Stomach (tissue), 9 donors: ENCODE results near the gene CD44. TPM values are rescaled to one million over a fixed set of nuclear protein-coding genes. Genes with fewer than 3 reads are reported as not detected.
A peak's percentile ranks its signal among the peaks of the same experiment; 100 is the strongest.

Source experiments
- DNase-seq, 2 donors: peaks; one replicate each; pipeline versions ENCODE4 v3.0.0 to v3.0.0-alpha.2; 2013 to 2019
- H3K27ac ChIP-seq, 5 donors: fragments of 200-600 bp in 4 of 5; sonication (generic) in 4 of 5; one replicate each; pipeline ENCODE4 v1.5.1; 2013 to 2019; ENCODE audit warnings: mild to moderate bottlenecking in 1 of 5, moderate library complexity in 1 of 5
- H3K27me3 ChIP-seq, 3 donors: fragments of 200-600 bp; sonication (generic); one replicate each; pipeline ENCODE4 v1.5.1; 2017 to 2019; ENCODE audit warnings: mixed run types in 1 of 3
- H3K36me3 ChIP-seq, 4 donors: fragments of 200-600 bp; sonication (generic); 1 replicate in 3 of 4; 2 replicates in 1 of 4; pipeline ENCODE4 v1.5.1; 2016 to 2019
- H3K4me1 ChIP-seq, 4 donors: fragments of 200-600 bp; sonication (generic); one replicate each; pipeline ENCODE4 v1.5.1; 2016 to 2019
- H3K4me3 ChIP-seq, 4 donors: fragments of 200-600 bp; sonication (generic) in 3 of 4; one replicate each; pipeline ENCODE4 v1.5.1; 2016 to 2019; ENCODE audit warnings: mild to moderate bottlenecking in 1 of 4
- H3K9me3 ChIP-seq, 4 donors: fragments of 200-600 bp; sonication (generic); one replicate each; pipeline ENCODE4 v1.5.1; 2016 to 2019
- CTCF ChIP-seq, 7 experiments: fragments of 450-650 bp in 4 of 7; fragments of 200-600 bp in 3 of 7; sonication (generic) in 3 of 7; IDR thresholded peaks; one replicate each; pipeline ENCODE4 v1.5.1; 2016 to 2019; ENCODE audit warnings: antibody characterized with exemption in 7 of 7, control low read depth in 2 of 7, mild to moderate bottlenecking in 1 of 7
- EP300 ChIP-seq: sonication (generic); formaldehyde crosslinking; IDR thresholded peaks from one replicate; pipeline ENCODE4 v1.6.1; 2017; ENCODE audit warnings: antibody characterized with exemption
- POLR2A ChIP-seq, 4 donors: fragments of 450-650 bp; IDR thresholded peaks; one replicate each; pipeline ENCODE4 v1.6.1; 2016; ENCODE audit warnings: antibody characterized with exemption in 4 of 4, control low read depth in 2 of 4, mild to moderate bottlenecking in 1 of 4, moderate library complexity in 1 of 4
- POLR2AphosphoS5 ChIP-seq, 3 donors: sonication (generic); formaldehyde crosslinking; IDR thresholded peaks; one replicate each; pipeline ENCODE4 v1.6.1; 2016; ENCODE audit warnings: antibody characterized with exemption in 3 of 3
- WGBS, 5 donors: extraction: QIAGEN DNeasy Blood & Tissue Kit in 3 of 5; methylation state at CpG; one replicate each; pipeline versions ENCODE4 v1.1.5 to v1.1.7; 2013 to 2018; 5-methylcytosine and 5-hydroxymethylcytosine counted together
- intact Hi-C: fragments of 100-400 bp; cut with DNase I; formaldehyde crosslinking; loops from one replicate; pipeline ENCODE4 v1.15.1; 2023; ENCODE audit warnings: low total_unique reads
- polyA plus RNA-seq, 3 donors: library from polyadenylated mRNA; stranded (reverse); fragments of 200-250 nt; gene quantifications; one replicate each; pipeline ENCODE4 v1.2.3, GENCODE V29; 2013
- total RNA-seq, 5 donors: library from RNA; depleted of rRNA; stranded (reverse); fragments of >200 nt; gene quantifications; one replicate each; pipeline versions ENCODE4 v1.1.0 to v1.2.3, GENCODE V29; 2014 to 2016
- donor health status: healthy with polysubstance abuse.
- donor health status: Bipolar disorder and iron deficiency.
- donor health status: healthy.

Gene CD44
- total and polyA plus RNA-seq, 8 donors: 47.5 to 229 (median 102) TPM

GRCh38 chr11:35116762-35117640, 22.0 kb upstream of the CD44 start:
- no peaks in the 10 kb centered on the region for H3K27me3 ChIP-seq
- intact Hi-C loops: no loop called here
- TF ChIP-seq POLR2AphosphoS5 (IDR thresholded peaks at IDR 0.05) (peak in 1 of 3 donors; percentile 17), POLR2A (IDR thresholded peaks at IDR 0.05) (no peak)
- WGBS, 5 donors: 41 to 64% (median 47%) methylated on average over 4 of the region's 4 CpGs
- H3K36me3 ChIP-seq: no peaks in the 10 kb centered on the region
- H3K4me1 ChIP-seq: peaks cover 10 to 30% (median 15%) of the 10 kb centered on the region in 4 donors
- peak overlapping the region in 3 of 5 donors; percentile 40 to 68 (median 51) for H3K27ac ChIP-seq
- DNase-seq: peak in 1 of 2 donors; percentile 76
- H3K4me3 ChIP-seq: no peak overlapping the region
- H3K9me3 ChIP-seq: no peaks in the 10 kb centered on the region

- no peak overlapping the region for H3K4me3 ChIP-seq
- TF ChIP-seq POLR2AphosphoS5 (IDR thresholded peaks at IDR 0.05): no peak
- TF ChIP-seq EP300: no peak
- TF ChIP-seq CTCF (IDR thresholded peaks at IDR 0.05): no peak
- no peak for TF ChIP-seq POLR2A (IDR thresholded peaks at IDR 0.05)
- no peak overlapping the region for H3K27ac ChIP-seq
- 88 to 96% (median 93%) methylated on average over 4 of the region's 4 CpGs for WGBS, 5 donors
- peaks cover 7 to 30% (median 15%) of the 10 kb centered on the region in 4 donors for H3K4me1 ChIP-seq
- no peak for DNase-seq
- intact Hi-C loops: no loop called here
- no peaks in the 10 kb centered on the region for H3K27me3 ChIP-seq
- no peaks in the 10 kb centered on the region for H3K36me3 ChIP-seq
- H3K9me3 ChIP-seq: no peaks in the 10 kb centered on the region
These were observed 20.1 kb upstream of the CD44 start for GRCh38 chr11:35118906-35119305.

- Histone ChIP-seq H3K27me3 (no peaks in the 10 kb centered on the region), H3K4me3 (no peak overlapping the region), H3K4me1 (peaks cover 5 to 12% (median 10%) of the 10 kb centered on the region in 4 donors), H3K27ac (no peak overlapping the region), H3K9me3 (no peaks in the 10 kb centered on the region), H3K36me3 (no peaks in the 10 kb centered on the region)
- no peak for TF ChIP-seq EP300
- TF ChIP-seq CTCF (IDR thresholded peaks at IDR 0.05): no peak
- TF ChIP-seq POLR2AphosphoS5 (IDR thresholded peaks at IDR 0.05): no peak
- no peak for TF ChIP-seq POLR2A (IDR thresholded peaks at IDR 0.05)
- DNase-seq: no peak
- intact Hi-C loops: no loop called here
- WGBS, 5 donors: 59 to 78% (median 68%) methylated on average over 2 of the region's 2 CpGs
These were observed 17.6 kb upstream of the CD44 start for GRCh38 chr11:35121326-35121865.

GRCh38 chr11:35122308-35122707, 16.7 kb upstream of the CD44 start:
- Histone ChIP-seq H3K4me3 (no peak overlapping the region), H3K36me3 (no peaks in the 10 kb centered on the region), H3K27ac (no peak overlapping the region), H3K4me1 (peaks cover 0 to 3% (median 2%) of the 10 kb centered on the region in 4 donors), H3K27me3 (no peaks in the 10 kb centered on the region), H3K9me3 (no peaks in the 10 kb centered on the region)
- no peak for TF ChIP-seq POLR2AphosphoS5 (IDR thresholded peaks at IDR 0.05)
- no peak for TF ChIP-seq POLR2A (IDR thresholded peaks at IDR 0.05)
- no peak for TF ChIP-seq CTCF (IDR thresholded peaks at IDR 0.05)
- no peak for TF ChIP-seq EP300
- WGBS, 5 donors: 38 to 85% (median 81%) methylated on average over 1 of the region's 1 CpG
- DNase-seq: no peak
- intact Hi-C loops: no loop called here
